Esophagus muscularis mucosa (tissue), 4 donors: ENCODE measurements around the gene CP. TPM values are rescaled to one million over a fixed set of nuclear protein-coding genes. Genes with fewer than 3 reads are reported as not detected.

Experiments
- DNase-seq: peaks from one replicate; pipeline ENCODE4 v3.0.0-alpha.2; 2017; ENCODE audit errors: extremely low spot score
- H3K27ac ChIP-seq, 4 donors: fragments of 200-600 bp; sonication (generic); replicated peaks in 1 of 4; 1 replicate in 3 of 4; 2 replicates in 1 of 4; pipeline ENCODE4 v1.5.1; 2016 to 2019; ENCODE audit warnings: mild to moderate bottlenecking in 1 of 4
- H3K27me3 ChIP-seq, 4 donors: fragments of 200-600 bp; sonication (generic); one replicate each; pipeline versions ENCODE4 v1.5.1 to v1.6.0; 2016 to 2019
- H3K36me3 ChIP-seq, 4 donors: fragments of 200-600 bp; sonication (generic); one replicate each; pipeline ENCODE4 v1.5.1; 2016 to 2019
- H3K4me1 ChIP-seq, 4 donors: fragments of 200-600 bp; sonication (generic); one replicate each; pipeline ENCODE4 v1.5.1; 2016 to 2019
- H3K4me3 ChIP-seq, 4 donors: fragments of 200-600 bp; sonication (generic); 1 replicate in 2 of 4; 2 replicates in 2 of 4; pipeline ENCODE4 v1.5.1; 2016 to 2019; ENCODE audit warnings: mild to moderate bottlenecking in 4 of 4, moderate library complexity in 1 of 4
- H3K9me3 ChIP-seq, 4 donors: fragments of 200-600 bp; sonication (generic); 1 replicate in 3 of 4; 2 replicates in 1 of 4; pipeline ENCODE4 v1.5.1; 2016 to 2019
- CTCF ChIP-seq, 3 experiments: fragments of 200-600 bp in 2 of 3; fragments of 450-650 bp in 1 of 3; sonication (generic) in 2 of 3; IDR thresholded peaks; one replicate each; pipeline ENCODE4 v1.5.1; 2017 to 2019; ENCODE audit warnings: antibody characterized with exemption in 3 of 3, mild to moderate bottlenecking in 2 of 3, moderate library complexity in 1 of 3
- EP300 ChIP-seq: sonication (generic); formaldehyde crosslinking; IDR thresholded peaks from one replicate; pipeline ENCODE4 v1.6.1; 2017; ENCODE audit warnings: antibody characterized with exemption
- POLR2A ChIP-seq: fragments of 450-650 bp; IDR thresholded peaks from one replicate; pipeline ENCODE4 v1.6.1; 2017; ENCODE audit warnings: antibody characterized with exemption, moderate library complexity, mild to moderate bottlenecking, low read depth
- POLR2AphosphoS5 ChIP-seq, 2 donors: sonication (generic); formaldehyde crosslinking; IDR thresholded peaks; one replicate each; pipeline ENCODE4 v1.6.1; 2017; ENCODE audit warnings: antibody characterized with exemption in 2 of 2
- WGBS: methylation state at CpG from one replicate; pipeline ENCODE4 v1.1.5; 2018; 5-methylcytosine and 5-hydroxymethylcytosine counted together
- intact Hi-C: fragments of 100-400 bp; cut with DNase I; formaldehyde crosslinking; loops from one replicate; pipeline ENCODE4 v1.15.1; 2023
- total RNA-seq, 4 donors: library from RNA; depleted of rRNA; stranded (reverse); fragments of >200 nt; gene quantifications; one replicate each; pipeline versions ENCODE4 v1.1.0 to v1.2.1, GENCODE V29; 2016

CP gene
- total RNA-seq, 4 donors from 2014 or later, result 5.6 to 8.1 (median 6.0) TPM

GRCh38 chr3:149128821-149129220 is 92.8 kb downstream of the CP start:
- Histone ChIP-seq H3K9me3 (no peaks in the 10 kb centered on the region), H3K27me3 (no peaks in the 10 kb centered on the region), H3K4me3 (peak overlapping the region; percentile 78 to 98 (median 84)), H3K4me1 (peaks cover 20 to 37% (median 33%) of the 10 kb centered on the region in 4 donors), H3K27ac (peak overlapping the region; percentile 83 to 88 (median 86)), H3K36me3 (no peaks in the 10 kb centered on the region)
- intact Hi-C loops, result loop anchor here (5.0 kb wide), 1 partner anchor 258 kb away; no protein-coding TSS in a partner anchor
- TF ChIP-seq POLR2A, result no peak
- no peak for TF ChIP-seq POLR2AphosphoS5 (IDR thresholded peaks at IDR 0.05)
- no peak for TF ChIP-seq CTCF (IDR thresholded peaks at IDR 0.05)
- no peak for TF ChIP-seq EP300
- no peak for DNase-seq
- WGBS, result 2% methylated on average over 4 of the region's 4 CpGs

DNA sequence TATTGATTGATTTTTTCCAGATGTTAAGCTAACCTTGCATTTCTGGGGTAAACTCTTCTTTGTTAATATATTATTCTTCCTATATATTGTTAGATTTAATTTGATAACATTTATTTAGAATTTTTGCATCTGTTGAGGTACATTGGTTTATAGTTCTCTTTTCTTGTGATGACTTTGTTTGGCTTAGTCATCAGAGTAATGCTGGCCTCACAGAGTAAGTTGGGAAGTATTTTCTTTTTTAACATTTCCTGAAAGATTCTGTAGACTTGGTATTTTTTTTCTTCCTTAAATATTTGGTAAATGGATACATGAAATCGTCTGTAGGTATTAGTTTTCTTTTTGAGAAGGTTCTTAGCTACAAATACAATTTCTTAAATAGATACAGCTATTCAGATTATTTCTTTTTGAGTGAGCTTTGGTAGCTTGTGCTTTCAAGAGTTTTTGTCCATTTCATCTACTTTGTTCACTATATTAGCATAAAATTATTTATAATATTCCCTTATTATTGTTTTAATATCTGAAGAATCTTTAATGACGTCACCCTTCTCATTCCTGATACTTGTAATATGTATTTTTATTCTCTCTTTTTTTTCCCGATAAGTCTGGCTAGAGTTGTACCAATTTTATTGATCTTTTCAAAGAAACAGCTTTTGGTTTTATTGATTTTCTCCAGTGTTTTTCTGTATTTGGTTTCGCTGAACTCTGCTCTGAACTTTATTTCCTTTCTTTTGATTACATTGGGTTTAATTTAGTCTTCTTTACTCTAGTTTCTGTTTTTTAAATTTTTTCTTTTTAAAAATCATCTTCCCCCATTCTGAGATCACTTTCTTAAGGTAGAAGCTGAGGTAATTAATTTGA is 98.7 kb downstream of the CP start:
- TF ChIP-seq POLR2A (no peak), EP300 (no peak), CTCF (IDR thresholded peaks at IDR 0.05) (no peak), POLR2AphosphoS5 (IDR thresholded peaks at IDR 0.05) (no peak)
- WGBS, result 86% methylated on average over 4 of the region's 4 CpGs
- H3K9me3 ChIP-seq, result no peaks in the 10 kb centered on the region
- H3K4me1 ChIP-seq, result peaks cover 0 to 9% (median 5%) of the 10 kb centered on the region in 4 donors
- H3K4me3 ChIP-seq, result no peak overlapping the region
- no peaks in the 10 kb centered on the region for H3K36me3 ChIP-seq
- intact Hi-C loops, result no loop called here
- H3K27ac ChIP-seq, result no peak overlapping the region
- no peak for DNase-seq
- no peaks in the 10 kb centered on the region for H3K27me3 ChIP-seq

Other genes starting within 250 kb of the CP start
- gene GYG1, start 230.3 kb downstream of the CP start, total RNA-seq, result 100 to 1,000 TPM; 101 to 177 (median 141) TPM
- 10 to 100 TPM; 13.3 to 26.2 (median 19.4) TPM for gene HLTF, start 135.3 kb downstream of the CP start, total RNA-seq
- 10 to 100 TPM; 10.6 to 15.9 (median 12.4) TPM for gene HPS3, start 92.2 kb downstream of the CP start, total RNA-seq
- gene TM4SF18, start 111.8 kb upstream of the CP start, total RNA-seq, result 10 to 100 TPM in 1 of 4 donors, 1 to 10 TPM in 2, under 1 TPM in 1; 0.83 to 10.6 (median 6.5) TPM
- 100 to 1,000 TPM in 1 of 4 donors, 10 to 100 TPM in 3; 28.7 to 151 (median 77.7) TPM for gene TM4SF1, start 155.8 kb upstream of the CP start, total RNA-seq